Muscle layer of colon (tissue), 2 donors: ENCODE results near the gene SNRPD3.

Source experiments
- H3K27ac ChIP-seq: one replicate; pipeline ENCODE4 v1.7.0; 2013; ENCODE audit warnings: low read depth, mild to moderate bottlenecking, low read length, moderate library complexity
- H3K27me3 ChIP-seq, 2 donors: one replicate each; pipeline ENCODE4 v1.7.0; 2013; ENCODE audit warnings: low read length in 2 of 2, mild to moderate bottlenecking in 2 of 2; ENCODE audit not compliant: insufficient read depth in 2 of 2, control insufficient read depth in 1 of 2
- H3K36me3 ChIP-seq: one replicate; pipeline ENCODE4 v1.7.0; 2013; ENCODE audit warnings: mild to moderate bottlenecking, low read length; ENCODE audit not compliant: insufficient read depth
- H3K4me1 ChIP-seq: one replicate; pipeline ENCODE4 v1.7.0; 2013; ENCODE audit warnings: mild to moderate bottlenecking, low read length; ENCODE audit not compliant: insufficient read depth
- H3K4me3 ChIP-seq, 2 donors: one replicate each; pipeline ENCODE4 v1.7.0; 2013; ENCODE audit warnings: low read length in 2 of 2, low read depth in 1 of 2, mild to moderate bottlenecking in 1 of 2, moderate library complexity in 1 of 2
- H3K9ac ChIP-seq: one replicate; pipeline ENCODE4 v1.7.0; 2013; ENCODE audit warnings: low read length
- H3K9me3 ChIP-seq: one replicate; pipeline ENCODE4 v1.7.0; 2013; ENCODE audit warnings: mild to moderate bottlenecking, low read length
- donor health status: abdominal sarcoma.
- donor health status: Adenocarcinoma of cecum.

SNRPD3 gene

DNA sequence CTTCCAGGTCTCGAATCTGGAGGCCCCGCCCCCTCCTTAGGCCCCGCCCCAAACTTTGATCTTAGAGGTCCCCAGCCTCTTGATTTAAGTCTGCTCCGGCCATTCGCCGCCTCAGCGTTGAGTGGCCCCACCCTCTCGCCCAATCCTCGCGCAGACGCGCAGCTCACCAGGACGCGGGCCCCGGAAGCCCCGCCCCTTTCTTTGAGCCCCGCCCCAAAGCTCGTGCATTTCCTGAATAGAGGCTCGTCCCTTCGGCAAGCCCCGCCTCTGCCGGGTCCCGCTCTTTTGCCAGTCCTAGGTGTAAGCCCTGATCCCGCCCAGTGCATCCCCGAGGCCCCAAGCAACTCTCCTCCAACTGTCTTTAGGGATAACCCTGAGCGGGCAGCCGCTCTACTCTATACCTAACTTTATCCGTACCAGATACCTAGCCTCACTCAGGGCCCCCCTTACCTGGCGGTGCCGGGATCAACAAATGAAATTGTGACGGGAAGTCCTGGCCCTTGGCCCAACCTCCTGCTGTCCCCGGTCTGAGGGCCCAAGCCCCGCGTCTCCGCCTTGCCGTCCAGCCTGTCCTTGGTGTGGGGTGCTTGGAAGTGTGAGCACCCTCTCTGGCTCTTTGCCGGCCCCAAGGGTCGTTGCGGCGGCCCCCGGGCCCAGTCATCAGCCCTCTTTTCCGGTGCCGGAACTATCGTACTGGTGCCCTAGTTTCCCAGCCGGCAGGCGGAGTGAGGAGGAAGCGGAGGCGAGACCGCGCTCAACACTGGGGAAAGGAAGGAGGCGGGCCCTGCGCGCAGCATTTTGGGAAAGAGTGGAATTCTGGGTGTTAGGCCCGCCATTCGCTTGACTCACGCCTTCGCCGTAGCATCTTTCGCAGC, at the start of gene SNRPD3:
TSS of gene SNRPD3 (plus strand) at position 835 of the 875 bp plus-strand sequence. CDS start 1,676 bp downstream, outside the sequence.
- no peaks in the 10 kb centered on the region for H3K9me3 ChIP-seq
- peak within 1 kb of the TSS; percentile 95 for H3K9ac ChIP-seq
- no peaks in the 10 kb centered on the region for H3K27me3 ChIP-seq
- H3K27ac ChIP-seq: peak within 1 kb of the TSS; percentile 97
- peaks cover 34% of the 10 kb centered on the region for H3K4me1 ChIP-seq
- H3K36me3 ChIP-seq: peaks cover 28% of the 10 kb centered on the region
- H3K4me3 ChIP-seq: peak within 1 kb of the TSS; percentile 73 to 99

- Histone ChIP-seq H3K9ac (no peak overlapping the region), H3K27ac (no peak overlapping the region), H3K4me1 (no peaks in the 10 kb centered on the region), H3K9me3 (no peaks in the 10 kb centered on the region), H3K27me3 (no peaks in the 10 kb centered on the region), H3K4me3 (no peak overlapping the region), H3K36me3 (no peaks in the 10 kb centered on the region)
These were observed 48.9 kb upstream of the SNRPD3 start for GRCh38 chr22:24506802-24507438.

DNA sequence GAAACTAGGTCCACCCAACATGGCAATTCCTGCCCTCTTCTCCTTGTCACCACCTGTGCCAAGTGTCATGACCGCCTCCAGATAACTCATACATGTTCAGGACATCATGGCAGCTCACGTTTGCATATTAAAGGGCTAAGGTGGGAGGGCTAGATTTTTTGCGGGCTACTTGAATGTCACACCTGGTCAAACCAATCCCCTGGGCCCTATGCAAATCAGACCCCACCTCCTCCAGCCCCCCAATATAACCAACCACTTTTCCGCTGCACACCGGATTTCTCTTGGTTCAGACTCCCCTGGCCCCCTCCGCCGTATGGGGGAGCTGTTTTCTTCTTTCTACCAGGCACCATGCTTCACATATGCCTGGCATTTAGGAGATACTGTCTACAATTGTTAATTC, 48.1 kb upstream of the SNRPD3 start:
- Histone ChIP-seq H3K9me3 (no peaks in the 10 kb centered on the region), H3K27me3 (no peaks in the 10 kb centered on the region), H3K36me3 (no peaks in the 10 kb centered on the region), H3K4me1 (no peaks in the 10 kb centered on the region), H3K27ac (no peak overlapping the region), H3K4me3 (no peak overlapping the region), H3K9ac (no peak overlapping the region)

DNA sequence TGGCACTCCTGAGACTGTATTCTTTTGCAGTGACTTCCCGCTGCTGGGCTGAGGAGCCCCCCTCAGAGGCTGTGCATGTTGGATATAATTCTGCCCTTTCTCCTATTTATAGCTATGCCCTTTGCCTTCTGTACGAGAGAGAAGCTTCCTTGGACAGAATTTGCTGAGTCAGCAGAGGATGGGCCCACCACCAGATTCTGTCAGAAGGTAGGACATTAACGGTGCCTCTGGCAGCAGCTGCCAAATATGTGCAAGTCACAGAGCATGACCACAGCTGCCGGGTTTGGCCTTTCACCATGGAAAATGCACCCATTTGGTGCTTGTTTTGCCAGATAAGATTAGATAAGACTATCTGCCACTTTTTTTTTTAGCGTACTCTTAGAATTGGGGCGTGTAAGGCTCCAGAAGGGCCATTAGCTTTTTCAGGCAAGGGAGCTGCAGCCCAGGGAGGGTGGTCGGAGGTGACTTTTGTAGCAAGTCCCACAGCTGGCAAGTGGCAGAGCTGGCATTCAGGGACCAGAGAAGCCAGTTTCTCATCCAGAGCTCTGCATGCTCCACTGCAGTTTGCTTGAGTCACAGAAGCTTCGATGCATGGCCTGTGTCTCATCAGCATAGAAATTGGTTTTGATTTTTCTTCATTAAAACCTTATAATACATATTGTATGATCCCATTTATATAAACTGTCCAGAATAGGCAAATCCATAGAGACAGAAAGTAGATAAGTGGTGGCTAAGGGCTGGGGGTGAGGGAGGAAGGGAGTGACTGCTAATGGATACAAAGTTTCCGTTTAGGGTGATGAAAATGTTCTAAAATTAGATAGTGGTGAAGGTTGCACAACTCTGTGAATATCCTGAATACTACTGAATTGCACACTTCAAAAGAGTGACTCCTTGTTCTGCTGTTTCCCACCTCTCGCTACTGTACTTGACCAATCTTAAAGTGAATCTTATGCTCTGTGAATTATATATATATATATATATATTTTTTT, 44.9 kb upstream of the SNRPD3 start:
- no peaks in the 10 kb centered on the region for H3K36me3 ChIP-seq
- H3K27me3 ChIP-seq: no peaks in the 10 kb centered on the region
- H3K4me3 ChIP-seq: no peak overlapping the region
- H3K27ac ChIP-seq: no peak overlapping the region
- H3K4me1 ChIP-seq: peaks cover under 1% of the 10 kb centered on the region
- no peaks in the 10 kb centered on the region for H3K9me3 ChIP-seq
- H3K9ac ChIP-seq: no peak overlapping the region

DNA sequence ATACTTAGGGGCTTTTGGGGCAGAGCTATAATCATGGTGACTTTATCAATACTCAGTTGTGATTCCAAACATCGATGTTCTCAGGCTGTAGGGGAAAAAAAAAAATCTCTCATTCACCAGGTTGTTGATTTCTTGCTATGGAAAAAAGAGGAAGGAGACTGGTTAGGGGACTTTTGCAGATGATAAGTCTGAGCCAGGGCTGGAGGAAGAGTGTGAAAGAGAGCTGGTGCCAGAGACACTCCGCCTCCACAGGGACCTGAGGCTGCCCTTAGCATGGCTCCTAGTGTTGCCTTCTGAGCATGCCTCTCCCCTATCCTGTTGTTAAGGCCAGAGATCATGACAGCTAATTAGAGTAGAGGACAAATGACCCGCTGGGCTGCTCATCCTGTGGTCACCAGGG, 43.8 kb upstream of the SNRPD3 start:
- Histone ChIP-seq H3K4me1 (peaks cover 6% of the 10 kb centered on the region), H3K36me3 (no peaks in the 10 kb centered on the region), H3K9ac (no peak overlapping the region), H3K4me3 (no peak overlapping the region), H3K27ac (no peak overlapping the region), H3K9me3 (no peaks in the 10 kb centered on the region), H3K27me3 (no peaks in the 10 kb centered on the region)

DNA sequence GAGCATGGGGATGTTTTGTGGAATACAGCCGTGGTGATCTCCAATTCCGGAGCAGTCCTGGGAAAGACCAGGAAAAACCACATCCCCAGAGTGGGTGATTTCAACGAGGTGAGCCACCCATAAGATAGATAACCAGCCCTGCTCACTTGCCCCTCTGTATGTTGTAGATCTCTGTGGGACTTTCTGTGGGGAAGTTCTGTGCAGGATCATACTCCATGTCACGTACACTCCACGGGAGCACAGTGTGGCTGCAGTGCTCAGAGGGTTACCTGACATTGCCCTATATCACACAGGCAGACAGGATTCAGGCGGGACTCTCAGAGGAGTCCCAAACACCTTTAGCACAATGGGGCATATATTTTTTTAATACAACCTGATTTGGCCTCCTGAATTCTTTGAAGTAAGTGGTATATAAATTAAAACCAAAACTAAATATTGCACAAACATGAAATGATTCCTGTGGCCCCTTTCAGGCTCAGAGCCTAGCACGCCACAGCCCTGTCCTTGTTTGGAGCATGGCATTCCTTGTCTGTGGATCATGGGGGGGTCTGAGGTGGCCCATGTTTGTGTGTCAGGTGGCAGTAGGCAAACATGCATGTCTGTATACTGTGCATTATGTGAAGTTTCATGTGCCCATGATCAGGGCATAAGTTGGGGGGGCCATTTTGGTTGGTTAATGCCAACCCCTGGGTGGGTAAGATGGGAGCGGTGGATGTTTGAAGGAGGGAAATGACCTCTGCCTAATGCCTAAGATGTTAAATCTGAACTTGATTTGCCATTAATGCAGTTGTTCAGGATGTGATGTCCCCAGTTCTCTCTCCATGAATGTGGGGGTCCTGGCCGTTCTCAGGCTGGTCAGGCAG, 42.2 kb upstream of the SNRPD3 start:
- Histone ChIP-seq H3K27me3 (no peaks in the 10 kb centered on the region), H3K4me3 (no peak overlapping the region), H3K36me3 (no peaks in the 10 kb centered on the region), H3K9me3 (no peaks in the 10 kb centered on the region), H3K27ac (no peak overlapping the region), H3K4me1 (peaks cover 6% of the 10 kb centered on the region), H3K9ac (no peak overlapping the region)

- Histone ChIP-seq H3K4me1 (peaks cover 6% of the 10 kb centered on the region), H3K9me3 (no peaks in the 10 kb centered on the region), H3K9ac (no peak overlapping the region), H3K27ac (no peak overlapping the region), H3K4me3 (no peak overlapping the region), H3K36me3 (no peaks in the 10 kb centered on the region), H3K27me3 (no peaks in the 10 kb centered on the region)
These were observed 41.4 kb upstream of the SNRPD3 start for GRCh38 chr22:24514241-24515026.

DNA sequence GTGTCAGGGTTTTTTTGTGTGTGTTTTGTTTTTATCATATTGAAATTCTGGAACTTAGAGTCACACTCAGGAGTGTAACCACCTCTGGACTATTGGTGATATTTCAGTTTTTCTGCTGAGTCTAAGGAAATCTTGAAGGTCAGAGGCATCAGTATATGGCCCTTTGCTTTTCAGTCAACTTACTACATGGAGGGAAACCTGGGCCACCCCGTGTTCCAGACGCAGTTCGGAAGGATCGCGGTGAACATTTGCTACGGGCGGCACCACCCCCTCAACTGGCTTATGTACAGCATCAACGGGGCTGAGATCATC, 40.8 kb upstream of the SNRPD3 start:
- Histone ChIP-seq H3K9ac (no peak overlapping the region), H3K4me3 (no peak overlapping the region), H3K4me1 (peaks cover 6% of the 10 kb centered on the region)

GRCh38 chr22:24516301-24516737, 39.5 kb upstream of the SNRPD3 start:
- H3K9ac ChIP-seq: no peak overlapping the region
- peaks cover 6% of the 10 kb centered on the region for H3K4me1 ChIP-seq
- H3K9me3 ChIP-seq: no peaks in the 10 kb centered on the region
- H3K27me3 ChIP-seq: no peaks in the 10 kb centered on the region
- no peak overlapping the region for H3K27ac ChIP-seq
- no peak overlapping the region for H3K4me3 ChIP-seq
- no peaks in the 10 kb centered on the region for H3K36me3 ChIP-seq

More for the DNA sequence above, 40.8 kb upstream of the SNRPD3 start:
- H3K27me3 ChIP-seq: no peaks in the 10 kb centered on the region
- no peak overlapping the region for H3K27ac ChIP-seq
- no peaks in the 10 kb centered on the region for H3K9me3 ChIP-seq
- no peaks in the 10 kb centered on the region for H3K36me3 ChIP-seq

DNA sequence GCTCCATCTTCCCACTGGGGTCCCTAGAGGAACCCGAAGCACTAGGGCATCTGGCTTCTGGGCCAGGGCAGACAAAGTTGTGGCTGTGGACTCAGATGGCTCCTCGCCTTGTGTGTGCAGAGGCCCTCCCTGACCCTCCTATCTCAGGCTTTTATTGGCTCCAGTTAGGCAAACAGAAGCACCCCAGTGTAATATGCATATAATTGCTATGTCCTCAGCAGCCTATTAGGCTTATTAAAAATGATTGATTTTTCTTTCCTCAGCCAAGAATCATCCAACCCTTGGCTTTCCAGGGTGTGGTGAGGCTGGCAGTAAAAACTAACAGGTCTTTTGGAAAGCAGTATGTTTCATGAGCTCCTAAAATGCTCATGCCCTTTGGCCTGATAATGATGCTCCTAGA, 38.4 kb upstream of the SNRPD3 start:
- H3K4me1 ChIP-seq: peaks cover 6% of the 10 kb centered on the region
- no peaks in the 10 kb centered on the region for H3K9me3 ChIP-seq
- no peak overlapping the region for H3K9ac ChIP-seq

More for the DNA sequence above, 38.4 kb upstream of the SNRPD3 start:
- H3K4me3 ChIP-seq: no peak overlapping the region
- H3K27me3 ChIP-seq: no peaks in the 10 kb centered on the region
- no peak overlapping the region for H3K27ac ChIP-seq
- no peaks in the 10 kb centered on the region for H3K36me3 ChIP-seq
